ENCODE data around the gene PSAP.

Gene PSAP

GRCh38 chr10:71812016-71812912, 38.8 kb downstream of the PSAP start:
- peak; percentile 75 for FAIRE-seq
- peak; percentile 72 for DNase-seq (ENCODE audit: extremely low spot score, insufficient read length, low read depth)

- no peak for DNase-seq (ENCODE audit: extremely low spot score, insufficient read length, low read depth)
- FAIRE-seq, result no peak
Observed at GRCh38 chr10:71811351-71811750, 39.7 kb downstream of the PSAP start.

GRCh38 chr10:71810048-71810750, 40.9 kb downstream of the PSAP start:
- FAIRE-seq (no peak), DNase-seq (ENCODE audit: extremely low spot score, insufficient read length, low read depth) (no peak)

GRCh38 chr10:71809628-71810027, 41.4 kb downstream of the PSAP start:
- DNase-seq (ENCODE audit: extremely low spot score, insufficient read length, low read depth) (no peak), FAIRE-seq (no peak)

GRCh38 chr10:71807557-71808510, 43.2 kb downstream of the PSAP start:
- no peak for FAIRE-seq
- DNase-seq (ENCODE audit: extremely low spot score, insufficient read length, low read depth), result no peak

- DNase-seq (ENCODE audit: extremely low spot score, insufficient read length, low read depth) (no peak), FAIRE-seq (no peak)
Observed at GRCh38 chr10:71806704-71807556, 44.1 kb downstream of the PSAP start.

GRCh38 chr10:71805776-71806703, 45.0 kb downstream of the PSAP start:
- DNase-seq (ENCODE audit: extremely low spot score, insufficient read length, low read depth) (no peak), FAIRE-seq (no peak)

- DNase-seq (ENCODE audit: extremely low spot score, insufficient read length, low read depth) (no peak), FAIRE-seq (no peak)
Observed at GRCh38 chr10:71804077-71804476, 47.0 kb downstream of the PSAP start.

- DNase-seq (ENCODE audit: extremely low spot score, insufficient read length, low read depth) (no peak), FAIRE-seq (no peak)
Observed at GRCh38 chr10:71802715-71803488, 48.1 kb downstream of the PSAP start.

- DNase-seq (ENCODE audit: extremely low spot score, insufficient read length, low read depth) (no peak), FAIRE-seq (no peak)
Observed at GRCh38 chr10:71802235-71802634, 48.8 kb downstream of the PSAP start.

- FAIRE-seq, result peak; percentile 89
- peak; percentile 42 for DNase-seq (ENCODE audit: extremely low spot score, insufficient read length, low read depth)
Observed at GRCh38 chr10:71801361-71801760, 49.7 kb downstream of the PSAP start.

- no peak for FAIRE-seq
- no peak for DNase-seq (ENCODE audit: extremely low spot score, insufficient read length, low read depth)
Observed at GRCh38 chr10:71799608-71800453, 51.2 kb downstream of the PSAP start.

GRCh38 chr10:71799112-71799511, 51.9 kb downstream of the PSAP start:
- FAIRE-seq, result no peak
- DNase-seq (ENCODE audit: extremely low spot score, insufficient read length, low read depth), result no peak

GRCh38 chr10:71798308-71798624, 52.8 kb downstream of the PSAP start:
- no peak for DNase-seq (ENCODE audit: extremely low spot score, insufficient read length, low read depth)
- FAIRE-seq, result no peak

- no peak for DNase-seq (ENCODE audit: extremely low spot score, insufficient read length, low read depth)
- no peak for FAIRE-seq
Observed at GRCh38 chr10:71797533-71798307, 53.3 kb downstream of the PSAP start.

- DNase-seq (ENCODE audit: extremely low spot score, insufficient read length, low read depth) (no peak), FAIRE-seq (no peak)
Observed at GRCh38 chr10:71796749-71797405, 54.2 kb downstream of the PSAP start.
